H1 (cell line): ENCODE measurements around the gene CORIN. TPM values are rescaled to one million over a fixed set of nuclear protein-coding genes. Genes with fewer than 3 reads are reported as not detected.

Source experiments
- CTCF ChIA-PET: fragments of 300-600 bp; sonication (Branson Sonifier 250); formaldehyde crosslinking; loops from one replicate; lab custom pipeline; 2021; ENCODE audit not compliant: partially characterized antibody; lab: Charles Lee
- POLR2A ChIA-PET: fragments of 300-600 bp; sonication (Branson Sonifier 250); formaldehyde crosslinking; loops from one replicate; lab custom pipeline; 2021; ENCODE audit warnings: inconsistent platforms; ENCODE audit not compliant: partially characterized antibody; lab: Charles Lee
- DNase-seq, 2 experiments: peaks; one replicate each; pipeline versions ENCODE4 v3.0.0 to v3.0.0-alpha.2; 2010 to 2022; ENCODE audit warnings: low spot score in 2 of 2, low read depth in 1 of 2, mixed read lengths in 1 of 2
- FAIRE-seq: peaks from 2 replicates; lab custom pipeline; 2011; peaks lifted over from hg19 to GRCh38; lab: Jason Lieb, UNC
- H2AFZ ChIP-seq: 2 replicates; pipeline ENCODE4 v1.8.1; 2012; ENCODE audit warnings: low read length, inconsistent platforms
- H2AK5ac ChIP-seq: 2 replicates; pipeline ENCODE4 v1.6.1; 2013; ENCODE audit warnings: low read depth, low read length
- H2BK120ac ChIP-seq: replicated peaks from 2 replicates; pipeline ENCODE3; 2013; ENCODE audit warnings: low read depth, low read length, inconsistent platforms
- H2BK12ac ChIP-seq: 2 replicates; pipeline ENCODE4 v1.6.1; 2013; ENCODE audit warnings: low read depth, low read length
- H2BK15ac ChIP-seq: 2 replicates; pipeline ENCODE4 v1.6.1; 2013; ENCODE audit warnings: low read length
- H2BK20ac ChIP-seq: 2 replicates; pipeline ENCODE4 v1.6.1; 2013; ENCODE audit warnings: low read length
- H2BK5ac ChIP-seq: 2 replicates; pipeline ENCODE4 v1.6.1; 2013; ENCODE audit warnings: low read depth, low read length
- H3K14ac ChIP-seq: 2 replicates; pipeline ENCODE4 v1.6.1; 2013; ENCODE audit warnings: inconsistent platforms; ENCODE audit not compliant: insufficient read length
- H3K18ac ChIP-seq: 2 replicates; pipeline ENCODE4 v1.6.1; 2013; ENCODE audit warnings: low read length; ENCODE audit errors: extremely low read depth
- H3K23ac ChIP-seq: 2 replicates; pipeline ENCODE4 v1.6.1; 2013; ENCODE audit warnings: inconsistent platforms; ENCODE audit not compliant: insufficient read length
- H3K23me2 ChIP-seq: 2 replicates; pipeline ENCODE4 v1.6.1; 2013; ENCODE audit warnings: low read depth, low read length
- H3K27ac ChIP-seq: 2 replicates; pipeline ENCODE4 v1.6.1; 2011; ENCODE audit warnings: low read depth, low read length, inconsistent platforms
- H3K27me3 ChIP-seq, 4 experiments: replicated peaks in 1 of 4; 1 replicate in 1 of 4; 2 replicates in 3 of 4; pipeline versions ENCODE4 v1.6.1 to v1.8.1; 2011 to 2013; ENCODE audit warnings: low read length in 3 of 4, mild to moderate bottlenecking in 3 of 4, inconsistent platforms in 2 of 4, mixed read lengths in 2 of 4, moderate library complexity in 1 of 4; ENCODE audit not compliant: control insufficient read depth in 3 of 4, insufficient read depth in 3 of 4; ENCODE audit errors: extremely low read depth in 1 of 4
- H3K36me3 ChIP-seq, 4 experiments: 2 replicates each; pipeline versions ENCODE4 v1.6.1 to v1.8.1; 2011 to 2013; ENCODE audit warnings: mild to moderate bottlenecking in 4 of 4, low read length in 3 of 4, moderate library complexity in 2 of 4, control low read depth in 1 of 4, inconsistent platforms in 1 of 4; ENCODE audit not compliant: insufficient read depth in 4 of 4, control insufficient read depth in 2 of 4
- H3K4ac ChIP-seq: replicated peaks from 2 replicates; pipeline ENCODE3; 2013; ENCODE audit warnings: low read length, low read depth, mixed read lengths, inconsistent platforms; ENCODE audit not compliant: insufficient read length
- H3K4me1 ChIP-seq, 4 experiments: replicated peaks in 1 of 4; 1 replicate in 1 of 4; 2 replicates in 3 of 4; pipeline versions ENCODE4 v1.6.1 to v1.8.1; 2011 to 2013; ENCODE audit warnings: low read length in 3 of 4, inconsistent platforms in 2 of 4, mixed read lengths in 1 of 4; ENCODE audit not compliant: insufficient read depth in 4 of 4, control insufficient read depth in 3 of 4
- H3K4me2 ChIP-seq, 2 experiments: 2 replicates each; pipeline versions ENCODE4 v1.6.1 to v1.8.1; 2011 to 2013; ENCODE audit warnings: low read depth in 2 of 2, low read length in 2 of 2, control low read depth in 1 of 2, inconsistent platforms in 1 of 2, mild to moderate bottlenecking in 1 of 2; ENCODE audit not compliant: insufficient read depth in 1 of 2
- H3K4me3 ChIP-seq, 4 experiments: fragments of 200-600, 300-600 bp in 1 of 4; sonication (generic), shearing (Covaris generic), sonication (Bioruptor Twin) in 1 of 4; 2 replicates each; pipeline versions ENCODE4 v1.5.1 to v1.8.1; 2011 to 2016; ENCODE audit warnings: low read length in 4 of 4, low read depth in 3 of 4, control low read depth in 2 of 4, inconsistent platforms in 2 of 4, mild to moderate bottlenecking in 2 of 4, mixed read lengths in 1 of 4, moderate library complexity in 1 of 4; ENCODE audit not compliant: insufficient read depth in 2 of 4; ENCODE audit errors: extremely low read depth in 1 of 4
- H3K56ac ChIP-seq: replicated peaks from 2 replicates; pipeline ENCODE3; 2013; ENCODE audit warnings: low read depth, mild to moderate bottlenecking, mixed read lengths, low read length, inconsistent platforms; ENCODE audit not compliant: insufficient read length
- H3K79me1 ChIP-seq: 2 replicates; pipeline ENCODE4 v1.6.1; 2013; ENCODE audit warnings: low read depth, low read length, control low read depth
- H3K79me2 ChIP-seq, 2 experiments: 2 replicates each; pipeline versions ENCODE4 v1.6.1 to v1.8.1; 2012 to 2013; ENCODE audit warnings: low read length in 2 of 2, mild to moderate bottlenecking in 2 of 2, inconsistent platforms in 1 of 2; ENCODE audit not compliant: insufficient read depth in 2 of 2, control insufficient read depth in 1 of 2
- H3K9ac ChIP-seq, 4 experiments: replicated peaks in 1 of 4; 1 replicate in 1 of 4; 2 replicates in 3 of 4; pipeline versions ENCODE4 v1.6.1 to v1.8.1; 2011 to 2013; ENCODE audit warnings: low read depth in 3 of 4, low read length in 3 of 4, control low read depth in 2 of 4, mild to moderate bottlenecking in 2 of 4, moderate library complexity in 2 of 4, inconsistent platforms in 1 of 4; ENCODE audit errors: extremely low read depth in 1 of 4
- H3K9me3 ChIP-seq, 2 experiments: 2 replicates each; pipeline versions ENCODE4 v1.6.1 to v1.8.1; 2012 to 2013; ENCODE audit warnings: mild to moderate bottlenecking in 2 of 2, moderate library complexity in 2 of 2, control low read depth in 1 of 2, inconsistent platforms in 1 of 2, low read depth in 1 of 2, low read length in 1 of 2, mixed read lengths in 1 of 2; ENCODE audit not compliant: insufficient read depth in 2 of 2
- H4K20me1 ChIP-seq, 2 experiments: replicated peaks in 1 of 2; 2 replicates each; pipeline versions ENCODE3 to v1.8.1; 2011 to 2013; ENCODE audit warnings: inconsistent platforms in 2 of 2, low read length in 2 of 2, mild to moderate bottlenecking in 1 of 2; ENCODE audit not compliant: insufficient read depth in 2 of 2, control insufficient read depth in 1 of 2
- H4K5ac ChIP-seq: 2 replicates; pipeline ENCODE4 v1.6.1; 2013; ENCODE audit warnings: low read length, low read depth, mixed read lengths, inconsistent platforms; ENCODE audit not compliant: insufficient read length
- H4K8ac ChIP-seq: 2 replicates; pipeline ENCODE4 v1.8.0; 2013; ENCODE audit warnings: mild to moderate bottlenecking, moderate library complexity, low read length, inconsistent platforms; ENCODE audit not compliant: insufficient read depth; ENCODE audit errors: extremely low read depth
- H4K91ac ChIP-seq: replicated peaks from 2 replicates; pipeline ENCODE3; 2013; ENCODE audit warnings: low read length, mixed read lengths, inconsistent platforms; ENCODE audit not compliant: insufficient read length
- ASH2L ChIP-seq: fragments of 200-600, 300-600 bp; sonication (generic); IDR thresholded peaks from one replicate; pipeline ENCODE4 v1.7.1; 2017; ENCODE audit warnings: low read length
- BACH1 ChIP-seq: IDR thresholded peaks from 2 replicates; pipeline ENCODE4 v1.6.1; 2012; ENCODE audit warnings: low read length, improper control_type of control experiment
- CBX8 ChIP-seq: fragments of 300-800, 300-1000 bp; sonication (generic); IDR thresholded peaks from 2 replicates; pipeline ENCODE4 v1.7.1; 2016; ENCODE audit warnings: low read depth, low read length, borderline replicate concordance
- KDM4A ChIP-seq: IDR thresholded peaks from one replicate; pipeline ENCODE4 v1.7.1; 2012; ENCODE audit warnings: low read depth, mild to moderate bottlenecking, moderate library complexity, low read length, inconsistent platforms; ENCODE audit not compliant: severe bottlenecking
- NRF1 ChIP-seq: IDR thresholded peaks from 2 replicates; pipeline ENCODE4 v1.6.1; 2011; ENCODE audit warnings: mild to moderate bottlenecking, low read depth, low read length, improper control_type of control experiment
- RFX5 ChIP-seq: IDR thresholded peaks from 2 replicates; pipeline ENCODE4 v1.6.1; 2011; ENCODE audit warnings: low read depth, low read length, improper control_type of control experiment, borderline replicate concordance
- SRF ChIP-seq: IDR thresholded peaks from 2 replicates; pipeline ENCODE4 v1.6.1; 2011; ENCODE audit warnings: mild to moderate bottlenecking, low read depth, low read length, moderate library complexity
- WGBS, 2 experiments: shearing (Covaris generic) in 1 of 2; methylation state at CpG; one replicate each; pipeline versions ENCODE4 v1.1.6 to v1.1.7; 2013 to 2015; ENCODE audit warnings: low lambda C conversion rate in 2 of 2, mixed read lengths in 2 of 2, inconsistent platforms in 1 of 2, low coverage in 1 of 2, missing lambda C conversion rate in 1 of 2; ENCODE audit not compliant: insufficient replicate concordance in 2 of 2, insufficient coverage in 1 of 2, insufficient read length in 1 of 2; ENCODE audit errors: extremely low coverage in 1 of 2, missing lambda C conversion rate in 1 of 2; 5-methylcytosine and 5-hydroxymethylcytosine counted together
- polyA plus RNA-seq, 7 experiments: library from polyadenylated mRNA; depleted of rRNA in 3 of 7; stranded (reverse) in 5 of 7; unstranded in 2 of 7; fragments of >200 nt in 5 of 7; fragments of 200-250 nt in 2 of 7; gene quantifications; 1 replicate in 5 of 7; 2 replicates in 1 of 7; 4 replicates in 1 of 7; pipeline versions ENCODE4 v1.2.1 to v1.2.3, GENCODE V29; 2011 to 2013; ENCODE audit warnings: missing spikeins in 2 of 7, mixed read lengths in 2 of 7
- total RNA-seq: library from RNA; stranded (reverse); fragmentation: NEBNext Ultra II Directional; extraction: Animal tissue kit (Norgen Biotek cat#: 25700); gene quantifications from 2 replicates; pipeline ENCODE4 v1.2.1, GENCODE V29; 2021
- TF ChIP-seq, protein P1 (sequence below): IDR thresholded peaks from 2 replicates; pipeline ENCODE4 v1.6.1; 2012; ENCODE audit warnings: low read length, inconsistent platforms

The CORIN gene
- total and polyA plus RNA-seq, 2 of the 8 experiments (the other 6 are each of a cell fraction or from before 2014, with no cell fraction given), result 0.09 to 0.32 TPM

DNA sequence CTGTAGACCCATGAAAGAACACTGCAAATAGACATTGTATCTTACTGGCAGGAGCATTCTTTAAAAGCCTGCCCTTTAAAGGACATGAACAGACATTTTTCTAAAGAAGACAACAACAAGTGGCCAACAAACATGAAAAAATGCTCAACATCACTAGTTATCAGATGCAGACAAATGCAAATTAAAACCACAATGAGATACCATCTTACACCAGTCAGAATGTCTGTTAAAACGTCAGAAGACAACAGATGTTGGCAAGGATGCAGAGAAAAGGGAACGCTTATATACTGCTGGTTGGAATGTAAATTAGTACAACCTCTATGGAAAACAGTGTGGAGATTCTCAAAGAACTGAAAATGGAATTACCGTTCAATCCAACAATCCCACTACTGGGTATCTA lies 275.6 kb downstream of the CORIN start:
- H2BK12ac ChIP-seq, result no peak overlapping the region
- H2AFZ ChIP-seq, result no peak overlapping the region
- CTCF ChIA-PET, result interaction anchor here (1.1 kb wide), 1 partner anchor 170 kb away, joined by 3 read pairs; no protein-coding TSS in a partner anchor
- no peaks in the 10 kb centered on the region for H3K36me3 ChIP-seq
- no peak overlapping the region for H4K5ac ChIP-seq
- H2AK5ac ChIP-seq, result no peak overlapping the region
- POLR2A ChIA-PET, result no interaction called here
- H2BK20ac ChIP-seq, result no peak overlapping the region
- H3K4me1 ChIP-seq, result peaks cover 0 to 2% (median 0%) of the 10 kb centered on the region in 4 experiments; a peak in 1 of 7 replicates
- FAIRE-seq (no peak), DNase-seq (no peak)
- H2BK120ac ChIP-seq, result no peak overlapping the region
- H4K20me1 ChIP-seq, result no peaks in the 10 kb centered on the region
- no peaks in the 10 kb centered on the region for H3K79me1 ChIP-seq
- H3K9me3 ChIP-seq, result no peaks in the 10 kb centered on the region
- no peak for TF ChIP-seq CBX8
- TF ChIP-seq RFX5, result no peak
- TF ChIP-seq ASH2L, result no peak
- TF ChIP-seq KDM4A, result no peak
- TF ChIP-seq BACH1, result no peak
- no peak for TF ChIP-seq NRF1
- TF ChIP-seq, protein P1, sequence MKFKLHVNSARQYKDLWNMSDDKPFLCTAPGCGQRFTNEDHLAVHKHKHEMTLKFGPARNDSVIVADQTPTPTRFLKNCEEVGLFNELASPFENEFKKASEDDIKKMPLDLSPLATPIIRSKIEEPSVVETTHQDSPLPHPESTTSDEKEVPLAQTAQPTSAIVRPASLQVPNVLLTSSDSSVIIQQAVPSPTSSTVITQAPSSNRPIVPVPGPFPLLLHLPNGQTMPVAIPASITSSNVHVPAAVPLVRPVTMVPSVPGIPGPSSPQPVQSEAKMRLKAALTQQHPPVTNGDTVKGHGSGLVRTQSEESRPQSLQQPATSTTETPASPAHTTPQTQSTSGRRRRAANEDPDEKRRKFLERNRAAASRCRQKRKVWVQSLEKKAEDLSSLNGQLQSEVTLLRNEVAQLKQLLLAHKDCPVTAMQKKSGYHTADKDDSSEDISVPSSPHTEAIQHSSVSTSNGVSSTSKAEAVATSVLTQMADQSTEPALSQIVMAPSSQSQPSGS, result no peak
- no peak for TF ChIP-seq SRF
- H3K9ac ChIP-seq, result no peak overlapping the region
- H3K23me2 ChIP-seq, result no peaks in the 10 kb centered on the region
- no peaks in the 10 kb centered on the region for H3K79me2 ChIP-seq
- H3K4ac ChIP-seq, result no peak overlapping the region
- no peak overlapping the region for H4K8ac ChIP-seq
- H3K18ac ChIP-seq, result no peak overlapping the region
- H3K14ac ChIP-seq, result no peak overlapping the region
- no peak overlapping the region for H3K23ac ChIP-seq
- H4K91ac ChIP-seq, result no peak overlapping the region
- H3K27ac ChIP-seq, result no peak overlapping the region
- H3K4me3 ChIP-seq, result no peak overlapping the region
- H3K56ac ChIP-seq, result no peak overlapping the region
- no peak overlapping the region for H3K4me2 ChIP-seq
- H3K27me3 ChIP-seq, result no peaks in the 10 kb centered on the region
- H2BK15ac ChIP-seq, result no peak overlapping the region
- H2BK5ac ChIP-seq, result no peak overlapping the region
- 83% methylated on average over 3 of the region's 3 CpGs; no CpG with 5 or more reads in 1 of the 2 experiments for WGBS, 2 experiments
